GM23338 (cell line): ENCODE data around the gene CTSW. TPM values are rescaled to one million over a fixed set of nuclear protein-coding genes. Genes with fewer than 3 reads are reported as not detected.

Experiments used
- ATAC-seq: fragments of 200-7000 bp; cut with Tn5 transposase; 3 replicates; pipeline ENCODE4 v1.9.1; 2020
- DNase-seq: peaks from one replicate; pipeline ENCODE4 v3.0.0-alpha.2; 2015; ENCODE audit warnings: low spot score
- H2AFZ ChIP-seq: fragments of 200-600 bp; sonication (generic); 2 replicates; pipeline ENCODE4 v1.8.0; 2016; ENCODE audit warnings: antibody characterized with exemption, mild to moderate bottlenecking, moderate library complexity
- H3F3A ChIP-seq: fragments of 200-600 bp; sonication (generic); replicated peaks from 2 replicates; pipeline ENCODE4 v1.8.0; 2017; ENCODE audit warnings: antibody characterized with exemption, mixed run types, low read depth
- H3K27ac ChIP-seq: fragments of 200-600 bp; sonication (generic); 2 replicates; pipeline ENCODE4 v1.6.1; 2016; ENCODE audit warnings: low read depth
- H3K27me3 ChIP-seq: fragments of 200-600 bp; sonication (generic); 2 replicates; pipeline ENCODE4 v1.8.0; 2016; ENCODE audit warnings: mild to moderate bottlenecking, mixed run types, moderate library complexity; ENCODE audit not compliant: insufficient read depth
- H3K36me3 ChIP-seq: fragments of 200-600 bp; sonication (generic); 2 replicates; pipeline ENCODE4 v1.8.0; 2016; ENCODE audit warnings: mild to moderate bottlenecking; ENCODE audit not compliant: insufficient read depth
- H3K4me1 ChIP-seq: fragments of 200-600 bp; sonication (generic); 2 replicates; pipeline ENCODE4 v1.8.0; 2016; ENCODE audit warnings: mild to moderate bottlenecking, moderate library complexity; ENCODE audit not compliant: insufficient read depth
- H3K4me2 ChIP-seq: fragments of 200-600 bp; sonication (generic); 2 replicates; pipeline ENCODE4 v1.7.1; 2017; ENCODE audit warnings: mixed run types
- H3K4me3 ChIP-seq: fragments of 200-600 bp; sonication (generic); 2 replicates; pipeline ENCODE4 v1.6.1; 2016; ENCODE audit warnings: mixed run types
- H3K79me2 ChIP-seq: fragments of 200-600 bp; sonication (generic); replicated peaks from 2 replicates; pipeline ENCODE4 v1.8.0; 2017; ENCODE audit warnings: mild to moderate bottlenecking; ENCODE audit not compliant: insufficient read depth
- H3K9me2 ChIP-seq: fragments of 200-600 bp; sonication (generic); 2 replicates; pipeline ENCODE4 v1.8.0; 2017; ENCODE audit not compliant: insufficient read depth
- H4K20me1 ChIP-seq: fragments of 200-600 bp; sonication (generic); replicated peaks from 2 replicates; pipeline ENCODE4 v1.8.0; 2017; ENCODE audit warnings: mild to moderate bottlenecking; ENCODE audit not compliant: insufficient read depth
- H3K27ac Mint-ChIP-seq: 2 replicates; pipeline ENCODE4 v1.8.0; 2020; ENCODE audit warnings: inconsistent platforms, mild to moderate bottlenecking, moderate library complexity, mixed read lengths
- H3K27me3 Mint-ChIP-seq: 3 replicates; pipeline ENCODE4 v1.8.0; 2022; ENCODE audit warnings: low read depth, mild to moderate bottlenecking, moderate library complexity, mixed read lengths, inconsistent platforms; ENCODE audit not compliant: insufficient read depth, poor library complexity
- H3K36me3 Mint-ChIP-seq: 3 replicates; pipeline ENCODE4 v1.8.0; 2021; ENCODE audit warnings: low read depth, mild to moderate bottlenecking, inconsistent platforms, moderate library complexity, mixed read lengths
- H3K4me1 Mint-ChIP-seq: 3 replicates; pipeline ENCODE4 v1.8.0; 2020; ENCODE audit warnings: mild to moderate bottlenecking, inconsistent platforms, mixed read lengths
- H3K4me3 Mint-ChIP-seq: 3 replicates; pipeline ENCODE4 v1.8.0; 2021; ENCODE audit warnings: moderate library complexity, mild to moderate bottlenecking, inconsistent platforms, mixed read lengths
- H3K9me3 Mint-ChIP-seq: 3 replicates; pipeline ENCODE4 v1.8.0; 2020; ENCODE audit warnings: moderate library complexity, mild to moderate bottlenecking, inconsistent platforms, mixed read lengths
- CREB1 ChIP-seq: fragments of 250-450 bp; sonication (Bioruptor Pico); IDR thresholded peaks from 2 replicates; pipeline ENCODE4 v1.5.0; 2020; ENCODE audit warnings: low read depth, mild to moderate bottlenecking, moderate library complexity
- EZH2 ChIP-seq: fragments of 200-600 bp; sonication (generic); IDR thresholded peaks from one replicate; pipeline ENCODE4 v1.8.0; 2017; ENCODE audit warnings: antibody characterized with exemption, mild to moderate bottlenecking, low read depth; ENCODE audit not compliant: unreplicated experiment
- EZH2phosphoT487 ChIP-seq: fragments of 200-600 bp; sonication (generic); IDR thresholded peaks from one replicate; pipeline ENCODE4 v1.8.1; 2018; ENCODE audit warnings: antibody characterized with exemption; ENCODE audit not compliant: unreplicated experiment
- JUNB ChIP-seq: IDR thresholded peaks from one replicate; pipeline ENCODE4 v1.6.1; 2016; ENCODE audit warnings: antibody characterized with exemption; ENCODE audit not compliant: unreplicated experiment
- NANOG ChIP-seq: IDR thresholded peaks from 2 replicates; pipeline ENCODE4 v1.6.1; 2016; ENCODE audit warnings: antibody characterized with exemption, borderline replicate concordance
- POLR2AphosphoS5 ChIP-seq: IDR thresholded peaks from 2 replicates; pipeline ENCODE4 v1.6.1; 2016; ENCODE audit warnings: antibody characterized with exemption, low read depth
- STAT1 ChIP-seq: IDR thresholded peaks from one replicate; pipeline ENCODE4 v1.6.1; 2016; ENCODE audit warnings: antibody characterized with exemption; ENCODE audit not compliant: unreplicated experiment
- ZNF114 ChIP-seq: fragments of 250-450 bp; sonication (Bioruptor Pico); IDR thresholded peaks from 2 replicates; pipeline ENCODE4 v1.5.0; 2020; ENCODE audit warnings: mild to moderate bottlenecking, moderate library complexity
- ZNF331 ChIP-seq: fragments of 250-450 bp; sonication (Bioruptor Pico); IDR thresholded peaks from 2 replicates; pipeline ENCODE4 v1.5.0; 2020; ENCODE audit warnings: low read depth, mild to moderate bottlenecking, moderate library complexity
- polyA plus RNA-seq: library from polyadenylated mRNA; unstranded; fragments of >200 nt; fragmentation: Nextera tagmentation; extraction: Ambion mirVana; gene quantifications from 2 replicates; pipeline ENCODE4 v1.2.1, GENCODE V29; 2016
- total RNA-seq: library from RNA; depleted of rRNA; stranded (reverse); fragments of >200 nt; shearing (Covaris generic); gene quantifications from 2 replicates; pipeline ENCODE4 v1.2.3, GENCODE V29; 2014
- TF ChIP-seq, protein P1 (sequence below), 2 experiments: fragments of 200-600 bp in 1 of 2; sonication (generic) in 1 of 2; conservative IDR thresholded peaks; 2 replicates each; pipeline versions ENCODE4 v1.5.1 to v1.6.1; 2016 to 2017; ENCODE audit warnings: antibody characterized with exemption in 2 of 2, low read depth in 2 of 2, mild to moderate bottlenecking in 2 of 2, moderate library complexity in 1 of 2
- TF ChIP-seq, protein P2 (sequence below): fragments of 250-450 bp; sonication (Bioruptor Pico); IDR thresholded peaks from 2 replicates; pipeline ENCODE4 v1.5.0; 2020; ENCODE audit warnings: mild to moderate bottlenecking, moderate library complexity

Gene CTSW
- total and polyA plus RNA-seq, 2 experiments from 2014 or later: not detected

DNA sequence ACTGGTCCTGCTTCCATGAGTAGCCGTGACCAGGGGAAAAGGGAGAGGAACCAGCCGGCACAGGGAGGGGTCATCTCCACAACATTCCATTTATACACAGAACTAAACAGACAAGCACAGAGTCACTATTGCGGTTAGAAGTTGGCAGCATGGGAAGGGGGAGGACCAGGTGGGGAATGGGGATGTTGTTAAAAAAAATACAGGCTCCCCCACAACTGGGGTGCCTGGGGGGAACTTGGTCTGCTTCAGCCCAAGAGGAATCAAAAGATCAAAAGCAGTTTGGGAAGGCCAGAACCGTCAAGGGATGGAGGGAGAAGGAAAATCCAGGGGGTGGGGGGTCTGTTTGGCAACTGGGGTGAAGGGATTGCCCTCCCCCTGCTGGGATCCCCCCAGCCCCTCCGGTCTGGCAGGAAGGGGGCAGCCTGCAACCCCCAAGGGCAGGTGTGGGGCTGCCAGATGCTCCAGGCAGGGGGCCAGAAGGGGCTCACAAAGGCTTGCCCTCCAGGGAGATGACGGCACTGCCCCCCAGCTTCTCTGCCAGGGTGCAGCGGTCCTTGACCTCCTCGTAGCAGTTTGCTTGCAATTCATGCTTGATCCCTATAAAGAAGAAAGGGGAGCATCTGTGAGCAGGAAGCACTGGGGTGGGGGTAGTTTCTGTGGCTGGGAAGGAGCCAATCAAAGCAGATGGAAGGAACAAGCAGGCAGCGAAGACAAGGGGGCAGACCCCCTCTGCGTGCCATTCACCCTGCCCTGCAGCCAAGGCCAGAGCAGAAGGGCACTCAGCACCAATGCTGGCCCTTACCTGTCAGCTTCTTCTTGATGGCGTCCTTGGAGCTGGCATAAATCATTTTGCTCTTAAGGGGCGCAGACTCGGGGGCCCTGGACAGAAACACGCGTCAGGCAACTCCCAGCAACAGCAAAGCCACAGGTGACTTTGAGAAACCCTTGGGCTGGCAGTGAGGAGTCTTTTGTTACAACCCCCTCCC lies 24.5 kb upstream of the CTSW start:
- H4K20me1 ChIP-seq: peaks cover 33% of the 10 kb centered on the region
- H3K36me3 Mint-ChIP-seq: peaks cover 64% of the 10 kb centered on the region
- ATAC-seq: no peak
- H3K4me2 ChIP-seq: no peak overlapping the region
- peaks cover 3% of the 10 kb centered on the region; the same call in 1 of the 2 replicates for H3K4me1 ChIP-seq
- H3K4me3 Mint-ChIP-seq: peak overlapping the region; percentile 90
- no peak overlapping the region; the same call in 1 of the 2 replicates for H3K4me3 ChIP-seq
- peaks cover 16% of the 10 kb centered on the region for H3K9me3 Mint-ChIP-seq
- no peaks in the 10 kb centered on the region for H3K9me2 ChIP-seq
- 0 out of 2 replicates have a peak overlapping the region, but pooled peaks have one; percentile 74 for H3K27ac ChIP-seq
- peaks cover 63% of the 10 kb centered on the region for H3F3A ChIP-seq
- H3K27me3 ChIP-seq: no peaks in the 10 kb centered on the region
- peaks cover 25% of the 10 kb centered on the region for H3K4me1 Mint-ChIP-seq
- peaks cover 39% of the 10 kb centered on the region for H3K79me2 ChIP-seq
- H2AFZ ChIP-seq: no peak overlapping the region
- no peak for DNase-seq
- no peak overlapping the region; the same call in 1 of the 2 replicates for H3K27ac Mint-ChIP-seq
- peaks cover 60% of the 10 kb centered on the region for H3K27me3 Mint-ChIP-seq
- peaks cover 28% of the 10 kb centered on the region for H3K36me3 ChIP-seq
- TF ChIP-seq EZH2phosphoT487: no peak

DNA sequence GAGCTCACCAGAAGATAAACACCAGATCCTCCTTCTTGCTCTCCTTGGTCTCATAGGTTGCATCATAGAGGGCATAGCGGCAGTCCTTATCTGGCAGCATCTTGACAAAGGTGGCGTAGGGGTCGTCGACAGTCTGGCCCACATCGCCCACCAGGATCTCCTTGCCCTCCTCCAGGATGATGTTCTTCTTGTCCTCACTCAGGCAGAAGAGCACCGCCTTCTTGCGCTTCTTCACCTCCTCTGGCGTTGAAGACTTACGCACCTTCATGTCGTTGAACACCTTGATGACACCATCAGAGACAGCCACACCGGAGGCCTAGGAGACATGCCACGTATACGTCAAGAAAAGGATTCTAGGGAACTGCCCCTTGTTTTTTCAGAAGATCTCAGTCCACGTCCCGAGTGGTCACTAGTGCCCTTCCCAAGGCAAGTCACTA lies 23.7 kb upstream of the CTSW start:
- Mint-ChIP-seq H3K9me3 (peaks cover 16% of the 10 kb centered on the region), H3K4me3 (peak overlapping the region; percentile 90), H3K27ac (peak overlapping the region; percentile 80), H3K4me1 (peaks cover 25% of the 10 kb centered on the region), H3K27me3 (peaks cover 53% of the 10 kb centered on the region), H3K36me3 (peaks cover 59% of the 10 kb centered on the region)
- Histone ChIP-seq H3K4me3 (peak overlapping the region; percentile 93), H3K9me2 (no peaks in the 10 kb centered on the region), H3K4me1 (peaks cover 3% of the 10 kb centered on the region; the same call in 1 of the 2 replicates), H3K79me2 (peaks cover 41% of the 10 kb centered on the region), H3K36me3 (peaks cover 28% of the 10 kb centered on the region), H3K27ac (0 out of 2 replicates have a peak overlapping the region, but pooled peaks have one; percentile 74), H3K4me2 (peak overlapping the region; percentile 95), H3K27me3 (no peaks in the 10 kb centered on the region), H3F3A (peaks cover 62% of the 10 kb centered on the region), H2AFZ (no peak overlapping the region), H4K20me1 (peaks cover 33% of the 10 kb centered on the region)
- ATAC-seq: no peak
- no peak for DNase-seq
- no peak for TF ChIP-seq ZNF331 (CRISPR knock-in tag)
- TF ChIP-seq, protein P1, sequence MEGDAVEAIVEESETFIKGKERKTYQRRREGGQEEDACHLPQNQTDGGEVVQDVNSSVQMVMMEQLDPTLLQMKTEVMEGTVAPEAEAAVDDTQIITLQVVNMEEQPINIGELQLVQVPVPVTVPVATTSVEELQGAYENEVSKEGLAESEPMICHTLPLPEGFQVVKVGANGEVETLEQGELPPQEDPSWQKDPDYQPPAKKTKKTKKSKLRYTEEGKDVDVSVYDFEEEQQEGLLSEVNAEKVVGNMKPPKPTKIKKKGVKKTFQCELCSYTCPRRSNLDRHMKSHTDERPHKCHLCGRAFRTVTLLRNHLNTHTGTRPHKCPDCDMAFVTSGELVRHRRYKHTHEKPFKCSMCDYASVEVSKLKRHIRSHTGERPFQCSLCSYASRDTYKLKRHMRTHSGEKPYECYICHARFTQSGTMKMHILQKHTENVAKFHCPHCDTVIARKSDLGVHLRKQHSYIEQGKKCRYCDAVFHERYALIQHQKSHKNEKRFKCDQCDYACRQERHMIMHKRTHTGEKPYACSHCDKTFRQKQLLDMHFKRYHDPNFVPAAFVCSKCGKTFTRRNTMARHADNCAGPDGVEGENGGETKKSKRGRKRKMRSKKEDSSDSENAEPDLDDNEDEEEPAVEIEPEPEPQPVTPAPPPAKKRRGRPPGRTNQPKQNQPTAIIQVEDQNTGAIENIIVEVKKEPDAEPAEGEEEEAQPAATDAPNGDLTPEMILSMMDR (conservative IDR thresholded peaks at IDR 0.05; ENCODE audit: low read depth in 2 of 2): no peak
- no peak for TF ChIP-seq NANOG
- TF ChIP-seq STAT1: no peak
- no peak for TF ChIP-seq ZNF114 (CRISPR knock-in tag)
- no peak for TF ChIP-seq POLR2AphosphoS5
- TF ChIP-seq EZH2phosphoT487: no peak
- TF ChIP-seq CREB1 (CRISPR knock-in tag): no peak
- TF ChIP-seq EZH2: no peak
- TF ChIP-seq JUNB: no peak
- TF ChIP-seq, protein P2, sequence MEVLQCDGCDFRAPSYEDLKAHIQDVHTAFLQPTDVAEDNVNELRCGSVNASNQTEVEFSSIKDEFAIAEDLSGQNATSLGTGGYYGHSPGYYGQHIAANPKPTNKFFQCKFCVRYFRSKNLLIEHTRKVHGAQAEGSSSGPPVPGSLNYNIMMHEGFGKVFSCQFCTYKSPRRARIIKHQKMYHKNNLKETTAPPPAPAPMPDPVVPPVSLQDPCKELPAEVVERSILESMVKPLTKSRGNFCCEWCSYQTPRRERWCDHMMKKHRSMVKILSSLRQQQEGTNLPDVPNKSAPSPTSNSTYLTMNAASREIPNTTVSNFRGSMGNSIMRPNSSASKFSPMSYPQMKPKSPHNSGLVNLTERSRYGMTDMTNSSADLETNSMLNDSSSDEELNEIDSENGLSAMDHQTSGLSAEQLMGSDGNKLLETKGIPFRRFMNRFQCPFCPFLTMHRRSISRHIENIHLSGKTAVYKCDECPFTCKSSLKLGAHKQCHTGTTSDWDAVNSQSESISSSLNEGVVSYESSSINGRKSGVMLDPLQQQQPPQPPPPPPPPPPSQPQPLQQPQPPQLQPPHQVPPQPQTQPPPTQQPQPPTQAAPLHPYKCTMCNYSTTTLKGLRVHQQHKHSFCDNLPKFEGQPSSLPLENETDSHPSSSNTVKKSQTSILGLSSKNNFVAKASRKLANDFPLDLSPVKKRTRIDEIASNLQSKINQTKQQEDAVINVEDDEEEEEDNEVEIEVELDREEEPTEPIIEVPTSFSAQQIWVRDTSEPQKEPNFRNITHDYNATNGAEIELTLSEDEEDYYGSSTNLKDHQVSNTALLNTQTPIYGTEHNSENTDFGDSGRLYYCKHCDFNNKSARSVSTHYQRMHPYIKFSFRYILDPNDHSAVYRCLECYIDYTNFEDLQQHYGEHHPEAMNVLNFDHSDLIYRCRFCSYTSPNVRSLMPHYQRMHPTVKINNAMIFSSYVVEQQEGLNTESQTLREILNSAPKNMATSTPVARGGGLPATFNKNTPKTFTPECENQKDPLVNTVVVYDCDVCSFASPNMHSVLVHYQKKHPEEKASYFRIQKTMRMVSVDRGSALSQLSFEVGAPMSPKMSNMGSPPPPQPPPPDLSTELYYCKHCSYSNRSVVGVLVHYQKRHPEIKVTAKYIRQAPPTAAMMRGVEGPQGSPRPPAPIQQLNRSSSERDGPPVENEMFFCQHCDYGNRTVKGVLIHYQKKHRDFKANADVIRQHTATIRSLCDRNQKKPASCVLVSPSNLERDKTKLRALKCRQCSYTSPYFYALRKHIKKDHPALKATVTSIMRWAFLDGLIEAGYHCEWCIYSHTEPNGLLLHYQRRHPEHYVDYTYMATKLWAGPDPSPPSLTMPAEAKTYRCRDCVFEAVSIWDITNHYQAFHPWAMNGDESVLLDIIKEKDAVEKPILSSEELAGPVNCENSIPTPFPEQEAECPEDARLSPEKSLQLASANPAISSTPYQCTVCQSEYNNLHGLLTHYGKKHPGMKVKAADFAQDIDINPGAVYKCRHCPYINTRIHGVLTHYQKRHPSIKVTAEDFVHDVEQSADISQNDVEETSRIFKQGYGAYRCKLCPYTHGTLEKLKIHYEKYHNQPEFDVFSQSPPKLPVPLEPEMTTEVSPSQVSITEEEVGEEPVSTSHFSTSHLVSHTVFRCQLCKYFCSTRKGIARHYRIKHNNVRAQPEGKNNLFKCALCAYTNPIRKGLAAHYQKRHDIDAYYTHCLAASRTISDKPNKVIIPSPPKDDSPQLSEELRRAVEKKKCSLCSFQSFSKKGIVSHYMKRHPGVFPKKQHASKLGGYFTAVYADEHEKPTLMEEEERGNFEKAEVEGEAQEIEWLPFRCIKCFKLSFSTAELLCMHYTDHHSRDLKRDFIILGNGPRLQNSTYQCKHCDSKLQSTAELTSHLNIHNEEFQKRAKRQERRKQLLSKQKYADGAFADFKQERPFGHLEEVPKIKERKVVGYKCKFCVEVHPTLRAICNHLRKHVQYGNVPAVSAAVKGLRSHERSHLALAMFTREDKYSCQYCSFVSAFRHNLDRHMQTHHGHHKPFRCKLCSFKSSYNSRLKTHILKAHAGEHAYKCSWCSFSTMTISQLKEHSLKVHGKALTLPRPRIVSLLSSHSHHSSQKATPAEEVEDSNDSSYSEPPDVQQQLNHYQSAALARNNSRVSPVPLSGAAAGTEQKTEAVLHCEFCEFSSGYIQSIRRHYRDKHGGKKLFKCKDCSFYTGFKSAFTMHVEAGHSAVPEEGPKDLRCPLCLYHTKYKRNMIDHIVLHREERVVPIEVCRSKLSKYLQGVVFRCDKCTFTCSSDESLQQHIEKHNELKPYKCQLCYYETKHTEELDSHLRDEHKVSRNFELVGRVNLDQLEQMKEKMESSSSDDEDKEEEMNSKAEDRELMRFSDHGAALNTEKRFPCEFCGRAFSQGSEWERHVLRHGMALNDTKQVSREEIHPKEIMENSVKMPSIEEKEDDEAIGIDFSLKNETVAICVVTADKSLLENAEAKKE: no peak
